GM23248 (cell line): ENCODE results near the gene RASGRF1.

Experiments
- EZH2 ChIP-seq: fragments of 200-600 bp; sonication (generic); IDR thresholded peaks from 2 replicates; pipeline ENCODE4 v1.6.1; 2018; ENCODE audit warnings: antibody characterized with exemption, mild to moderate bottlenecking; ENCODE audit not compliant: insufficient read depth, poor library complexity, severe bottlenecking
- EZH2phosphoT487 ChIP-seq: fragments of 200-600 bp; sonication (generic); IDR thresholded peaks from 2 replicates; pipeline ENCODE4 v1.6.1; 2018; ENCODE audit warnings: antibody characterized with exemption, moderate library complexity, mild to moderate bottlenecking, low read depth; ENCODE audit not compliant: insufficient read depth

DNA sequence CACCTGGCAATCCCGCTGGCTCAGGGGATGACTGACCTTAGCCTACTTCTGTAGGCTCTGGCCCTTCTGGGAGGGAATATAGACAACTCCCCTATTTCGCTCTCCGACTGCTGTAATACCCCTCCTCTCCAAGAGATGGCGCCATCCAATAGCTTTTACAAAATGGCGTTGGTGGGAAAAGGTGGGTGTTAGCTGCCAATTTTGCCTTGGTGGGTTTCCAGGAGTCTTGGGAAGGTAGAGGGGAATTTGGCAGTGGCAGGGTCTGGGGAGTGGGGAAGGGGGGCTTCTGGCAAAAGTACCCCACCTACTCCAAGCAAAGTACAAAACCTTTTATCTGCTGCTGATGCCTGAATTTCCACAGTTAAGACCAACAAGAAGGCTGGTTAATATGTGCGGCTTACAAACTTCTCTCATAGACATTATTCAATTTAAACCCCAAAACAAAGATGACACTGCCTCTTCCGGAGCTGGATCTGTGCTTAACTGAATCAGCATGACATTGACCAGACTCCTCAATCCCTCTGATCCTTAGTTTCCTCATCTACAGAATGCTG, 62.1 kb downstream of the RASGRF1 start:
- no peak for TF ChIP-seq EZH2phosphoT487
- TF ChIP-seq EZH2: no peak
